ENCODE data around the gene ATP8B1. TPM values are rescaled to one million over a fixed set of nuclear protein-coding genes. Genes with fewer than 3 reads are reported as not detected.

ATP8B1 gene
- total and polyA plus RNA-seq, 2 experiments from 2014 or later: 7.9 to 38.4 TPM

GRCh38 chr18:57755473-57756067, 47.5 kb downstream of the ATP8B1 start:
- no peaks in the 10 kb centered on the region for H3K27me3 ChIP-seq
- no peaks in the 10 kb centered on the region for H4K20me1 ChIP-seq (ENCODE audit: insufficient read depth, poor library complexity, severe bottlenecking)
- no peak for TF ChIP-seq EZH2phosphoT487 (IDR thresholded peaks at IDR 0.05; ENCODE audit: low read depth, severe bottlenecking, unreplicated experiment)
- no peak for TF ChIP-seq CTCF (IDR thresholded peaks at IDR 0.05; ENCODE audit: poor library complexity)
- no peak for TF ChIP-seq EZH2 (IDR thresholded peaks at IDR 0.05; ENCODE audit: borderline replicate concordance)
- H3K79me2 ChIP-seq: peaks cover 69% of the 10 kb centered on the region
- no peaks in the 10 kb centered on the region for H3K36me3 ChIP-seq (replicated peaks; ENCODE audit: insufficient read depth, low read depth)
- no peak overlapping the region for H3K4me2 ChIP-seq
- no peak overlapping the region for H2AFZ ChIP-seq
- WGBS (ENCODE audit: low lambda C conversion rate, missing lambda C conversion rate): 82% methylated on average over 7 of the region's 7 CpGs
- peaks cover 16% of the 10 kb centered on the region for H3K4me1 ChIP-seq (ENCODE audit: insufficient read depth)
- no peaks in the 10 kb centered on the region for H3K9me2 ChIP-seq (replicated peaks; ENCODE audit: insufficient read depth)
- no peak overlapping the region for H3K4me3 ChIP-seq
- DNase-seq (ENCODE audit: low spot score): no peak
- H3K27ac ChIP-seq: no peak overlapping the region
- no peaks in the 10 kb centered on the region for H3K9me3 ChIP-seq (ENCODE audit: low read depth)

GRCh38 chr18:57754577-57755338, 48.4 kb downstream of the ATP8B1 start:
- TF ChIP-seq CTCF (IDR thresholded peaks at IDR 0.05; ENCODE audit: poor library complexity) (no peak), EZH2phosphoT487 (IDR thresholded peaks at IDR 0.05; ENCODE audit: low read depth, severe bottlenecking, unreplicated experiment) (no peak), EZH2 (IDR thresholded peaks at IDR 0.05; ENCODE audit: borderline replicate concordance) (no peak)
- Histone ChIP-seq H3K4me1 (ENCODE audit: insufficient read depth) (peaks cover 16% of the 10 kb centered on the region), H3K9me3 (ENCODE audit: low read depth) (no peaks in the 10 kb centered on the region), H2AFZ (no peak overlapping the region), H3K4me2 (no peak overlapping the region), H3K27ac (no peak overlapping the region), H3K36me3 (replicated peaks; ENCODE audit: insufficient read depth, low read depth) (no peaks in the 10 kb centered on the region), H3K9me2 (replicated peaks; ENCODE audit: insufficient read depth) (no peaks in the 10 kb centered on the region), H4K20me1 (ENCODE audit: insufficient read depth, poor library complexity, severe bottlenecking) (no peaks in the 10 kb centered on the region), H3K79me2 (peaks cover 71% of the 10 kb centered on the region), H3K27me3 (no peaks in the 10 kb centered on the region), H3K4me3 (no peak overlapping the region)
- 77% methylated on average over 5 of the region's 5 CpGs for WGBS (ENCODE audit: low lambda C conversion rate, missing lambda C conversion rate)
- DNase-seq (ENCODE audit: low spot score): no peak

- Histone ChIP-seq H3K9me3 (ENCODE audit: low read depth) (no peaks in the 10 kb centered on the region), H3K27me3 (no peaks in the 10 kb centered on the region), H3K27ac (peak overlapping the region; percentile 16), H3K79me2 (peaks cover 65% of the 10 kb centered on the region), H3K4me2 (peak overlapping the region; percentile 40), H3K9me2 (replicated peaks; ENCODE audit: insufficient read depth) (no peaks in the 10 kb centered on the region), H3K4me1 (ENCODE audit: insufficient read depth) (peaks cover 28% of the 10 kb centered on the region), H3K36me3 (replicated peaks; ENCODE audit: insufficient read depth, low read depth) (no peaks in the 10 kb centered on the region), H3K4me3 (no peak overlapping the region), H4K20me1 (ENCODE audit: insufficient read depth, poor library complexity, severe bottlenecking) (no peaks in the 10 kb centered on the region), H2AFZ (no peak overlapping the region)
- WGBS (ENCODE audit: low lambda C conversion rate, missing lambda C conversion rate): 47% methylated on average over 1 of the region's 1 CpG
- DNase-seq (ENCODE audit: low spot score): no peak
- TF ChIP-seq CTCF (IDR thresholded peaks at IDR 0.05; ENCODE audit: poor library complexity): no peak
- TF ChIP-seq EZH2 (IDR thresholded peaks at IDR 0.05; ENCODE audit: borderline replicate concordance): no peak
- TF ChIP-seq EZH2phosphoT487 (IDR thresholded peaks at IDR 0.05; ENCODE audit: low read depth, severe bottlenecking, unreplicated experiment): no peak
Measured at GRCh38 chr18:57753063-57753462, 50.1 kb downstream of the ATP8B1 start.

All from hepatocyte (in vitro differentiated cells).